H1 (cell line): ENCODE measurements around the gene FCRLA. TPM values are rescaled to one million over a fixed set of nuclear protein-coding genes. Genes with fewer than 3 reads are reported as not detected.

ENCODE experiments used
- BRCA1 ChIP-seq: IDR thresholded peaks from 2 replicates; pipeline ENCODE4 v1.6.1; 2012; ENCODE audit warnings: low read depth, low read length, improper control_type of control experiment
- CBX5 ChIP-seq: fragments of 300-800, 300-1000 bp; sonication (generic); IDR thresholded peaks from 2 replicates; pipeline ENCODE4 v1.7.1; 2016; ENCODE audit warnings: antibody characterized with exemption, low read length, low read depth
- CHD7 ChIP-seq: fragments of 300-600 bp; sonication (generic); IDR thresholded peaks from 2 replicates; pipeline ENCODE4 v1.7.1; 2012; ENCODE audit warnings: low read length, moderate library complexity, mild to moderate bottlenecking, inconsistent platforms; ENCODE audit not compliant: insufficient replicate concordance
- HDAC2 ChIP-seq, 2 experiments: fragments of 300-600 bp in 1 of 2; sonication (generic) in 1 of 2; IDR thresholded peaks; 2 replicates each; pipeline ENCODE4 v1.6.1; 2011 to 2012; ENCODE audit warnings: low read depth in 2 of 2, low read length in 2 of 2, mild to moderate bottlenecking in 2 of 2, moderate library complexity in 2 of 2, borderline replicate concordance in 1 of 2, inconsistent platforms in 1 of 2
- NRF1 ChIP-seq: IDR thresholded peaks from 2 replicates; pipeline ENCODE4 v1.6.1; 2011; ENCODE audit warnings: mild to moderate bottlenecking, low read depth, low read length, improper control_type of control experiment
- SAP30 ChIP-seq: fragments of 300-600 bp; sonication (generic); IDR thresholded peaks from 2 replicates; pipeline ENCODE4 v1.7.1; 2012; ENCODE audit warnings: low read length, moderate library complexity, mild to moderate bottlenecking, inconsistent platforms; ENCODE audit not compliant: insufficient read depth, insufficient replicate concordance
- TCF12 ChIP-seq: IDR thresholded peaks from 2 replicates; pipeline ENCODE4 v1.6.1; 2011; ENCODE audit warnings: low read depth, mild to moderate bottlenecking, low read length
- polyA plus RNA-seq, 7 experiments: library from polyadenylated mRNA; depleted of rRNA in 3 of 7; stranded (reverse) in 5 of 7; unstranded in 2 of 7; fragments of >200 nt in 5 of 7; fragments of 200-250 nt in 2 of 7; gene quantifications; 1 replicate in 5 of 7; 2 replicates in 1 of 7; 4 replicates in 1 of 7; pipeline versions ENCODE4 v1.2.1 to v1.2.3, GENCODE V29; 2011 to 2013; ENCODE audit warnings: missing spikeins in 2 of 7, mixed read lengths in 2 of 7
- total RNA-seq: library from RNA; stranded (reverse); fragmentation: NEBNext Ultra II Directional; extraction: Animal tissue kit (Norgen Biotek cat#: 25700); gene quantifications from 2 replicates; pipeline ENCODE4 v1.2.1, GENCODE V29; 2021

FCRLA gene
- total and polyA plus RNA-seq, 2 of the 8 experiments (the other 6 are each of a cell fraction or from before 2014, with no cell fraction given): not detected

DNA sequence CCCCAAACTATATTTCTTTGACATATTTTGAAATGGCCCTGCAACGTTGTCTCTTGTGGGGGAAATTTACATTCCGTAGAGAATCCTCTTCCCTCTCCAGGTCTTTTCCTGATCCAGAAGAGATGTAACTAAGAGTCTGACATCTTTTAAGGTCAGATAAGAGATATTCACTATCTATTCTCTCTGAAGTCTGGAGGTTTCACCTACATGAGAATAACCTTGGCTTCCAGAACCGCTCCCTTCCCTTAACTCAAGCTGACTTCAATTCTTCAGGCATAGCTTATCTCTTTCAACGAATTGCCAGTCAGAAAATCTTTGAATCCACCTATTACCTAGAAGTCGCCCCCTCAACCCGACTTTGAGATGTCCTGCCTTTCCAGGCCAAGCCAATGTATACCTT lies 24.2 kb downstream of the FCRLA start (continued):
- TF ChIP-seq CHD7 (no peak), HDAC2 (IDR thresholded peaks at IDR 0.05; ENCODE audit: borderline replicate concordance in 1 of 2, low read depth in 2 of 2, low read length in 2 of 2) (no peak), CBX5 (no peak), TCF12 (no peak), BRCA1 (no peak), SAP30 (no peak), NRF1 (no peak)
